ENCODE results near the gene MUC13. TPM values are rescaled to one million over a fixed set of nuclear protein-coding genes. Genes with fewer than 3 reads are reported as not detected.

MUC13 gene
- total and polyA plus RNA-seq, 2 donors from 2014 or later, result 1.9 to 6.4 TPM

GRCh38 chr3:124939661-124940060, 5.1 kb upstream of the MUC13 start:
- Histone ChIP-seq H3K4me1 (ENCODE audit: control insufficient read depth in 2 of 3, insufficient read depth in 2 of 3, low read depth in 1 of 3, low read length in 3 of 3) (no peaks in the 10 kb centered on the region), H3K27ac (ENCODE audit: low read depth in 2 of 2, low read length in 2 of 2) (no peak overlapping the region), H3K9me3 (ENCODE audit: control insufficient read depth in 2 of 3, insufficient read depth in 1 of 3, low read length in 3 of 3) (no peaks in the 10 kb centered on the region), H3K27me3 (ENCODE audit: control insufficient read depth, insufficient read depth, low read length) (no peaks in the 10 kb centered on the region), H3K4me3 (ENCODE audit: low read length in 3 of 3) (no peak overlapping the region), H3K36me3 (ENCODE audit: control insufficient read depth in 2 of 3, insufficient read depth in 3 of 3, low read length in 3 of 3) (no peaks in the 10 kb centered on the region), H3K9ac (ENCODE audit: low read length in 3 of 3) (no peak overlapping the region)
- TF ChIP-seq, protein P1, sequence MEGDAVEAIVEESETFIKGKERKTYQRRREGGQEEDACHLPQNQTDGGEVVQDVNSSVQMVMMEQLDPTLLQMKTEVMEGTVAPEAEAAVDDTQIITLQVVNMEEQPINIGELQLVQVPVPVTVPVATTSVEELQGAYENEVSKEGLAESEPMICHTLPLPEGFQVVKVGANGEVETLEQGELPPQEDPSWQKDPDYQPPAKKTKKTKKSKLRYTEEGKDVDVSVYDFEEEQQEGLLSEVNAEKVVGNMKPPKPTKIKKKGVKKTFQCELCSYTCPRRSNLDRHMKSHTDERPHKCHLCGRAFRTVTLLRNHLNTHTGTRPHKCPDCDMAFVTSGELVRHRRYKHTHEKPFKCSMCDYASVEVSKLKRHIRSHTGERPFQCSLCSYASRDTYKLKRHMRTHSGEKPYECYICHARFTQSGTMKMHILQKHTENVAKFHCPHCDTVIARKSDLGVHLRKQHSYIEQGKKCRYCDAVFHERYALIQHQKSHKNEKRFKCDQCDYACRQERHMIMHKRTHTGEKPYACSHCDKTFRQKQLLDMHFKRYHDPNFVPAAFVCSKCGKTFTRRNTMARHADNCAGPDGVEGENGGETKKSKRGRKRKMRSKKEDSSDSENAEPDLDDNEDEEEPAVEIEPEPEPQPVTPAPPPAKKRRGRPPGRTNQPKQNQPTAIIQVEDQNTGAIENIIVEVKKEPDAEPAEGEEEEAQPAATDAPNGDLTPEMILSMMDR (IDR thresholded peaks at IDR 0.05; ENCODE audit: borderline replicate concordance, extremely low read depth, insufficient read depth), result no peak
- DNase-seq (no peak), FAIRE-seq (no peak)
- intact Hi-C loops (cut with DNase I), result no loop called here

DNA sequence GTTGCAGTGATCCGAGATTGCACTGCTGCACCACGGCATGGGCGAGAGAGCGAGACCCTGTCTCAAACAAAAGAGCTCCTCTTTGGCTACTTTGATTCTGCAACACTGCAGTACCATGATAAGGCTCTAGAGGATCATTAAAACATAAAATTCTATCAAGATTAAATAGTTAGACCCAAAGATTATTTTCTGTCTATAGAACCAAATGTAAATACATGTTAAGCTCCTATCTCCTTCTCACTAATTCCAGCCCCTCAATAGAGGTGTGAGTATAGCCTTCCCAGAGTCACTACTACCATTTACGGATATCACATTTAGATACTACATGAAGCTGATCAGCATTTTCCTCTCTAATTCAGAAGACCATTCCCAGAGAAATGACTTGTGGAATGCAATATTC, 4.3 kb upstream of the MUC13 start:
- no peak overlapping the region for H3K4me3 ChIP-seq (ENCODE audit: low read length in 3 of 3)
- TF ChIP-seq, protein P1 (IDR thresholded peaks at IDR 0.05; ENCODE audit: borderline replicate concordance, extremely low read depth, insufficient read depth), result no peak
- H3K27ac ChIP-seq (ENCODE audit: low read depth in 2 of 2, low read length in 2 of 2), result no peak overlapping the region
- H3K9ac ChIP-seq (ENCODE audit: low read length in 3 of 3), result no peak overlapping the region
- H3K36me3 ChIP-seq (ENCODE audit: control insufficient read depth in 2 of 3, insufficient read depth in 3 of 3, low read length in 3 of 3), result no peaks in the 10 kb centered on the region
- no peak for DNase-seq
- no peak for FAIRE-seq
- H3K9me3 ChIP-seq (ENCODE audit: control insufficient read depth in 2 of 3, insufficient read depth in 1 of 3, low read length in 3 of 3), result no peaks in the 10 kb centered on the region
- intact Hi-C loops (cut with DNase I), result no loop called here
- no peaks in the 10 kb centered on the region for H3K27me3 ChIP-seq (ENCODE audit: control insufficient read depth, insufficient read depth, low read length)
- H3K4me1 ChIP-seq (ENCODE audit: control insufficient read depth in 2 of 3, insufficient read depth in 2 of 3, low read depth in 1 of 3, low read length in 3 of 3), result no peaks in the 10 kb centered on the region

DNA sequence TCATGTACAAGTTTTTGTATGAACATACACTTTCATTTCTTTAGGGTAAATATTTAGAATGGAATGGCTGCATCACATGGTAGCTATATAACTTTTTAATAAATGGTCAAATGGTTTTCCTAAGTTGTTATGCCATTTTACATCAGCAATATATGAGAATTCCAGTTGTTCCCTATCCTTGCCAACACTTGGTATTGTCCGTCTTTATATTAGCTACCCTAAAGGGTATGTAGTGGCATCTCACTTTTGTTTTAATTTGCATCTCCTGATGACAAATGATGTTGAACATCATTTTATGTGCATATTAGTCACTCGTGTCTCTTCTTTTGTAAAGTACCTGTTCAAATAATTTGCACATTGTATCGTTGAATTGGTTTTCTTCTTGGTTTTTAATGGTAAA, 2.5 kb upstream of the MUC13 start:
- TF ChIP-seq, protein P1 (IDR thresholded peaks at IDR 0.05; ENCODE audit: borderline replicate concordance, extremely low read depth, insufficient read depth), result no peak

More for the DNA sequence above, 2.5 kb upstream of the MUC13 start:
- no peak for DNase-seq
- no peaks in the 10 kb centered on the region for H3K27me3 ChIP-seq (ENCODE audit: control insufficient read depth, insufficient read depth, low read length)
- intact Hi-C loops (cut with DNase I), result no loop called here
- no peak overlapping the region for H3K4me3 ChIP-seq (ENCODE audit: low read length in 3 of 3)
- no peak overlapping the region for H3K9ac ChIP-seq (ENCODE audit: low read length in 3 of 3)
- no peak overlapping the region for H3K27ac ChIP-seq (ENCODE audit: low read depth in 2 of 2, low read length in 2 of 2)
- no peak for FAIRE-seq
- no peaks in the 10 kb centered on the region for H3K4me1 ChIP-seq (ENCODE audit: control insufficient read depth in 2 of 3, insufficient read depth in 2 of 3, low read depth in 1 of 3, low read length in 3 of 3)
- H3K36me3 ChIP-seq (ENCODE audit: control insufficient read depth in 2 of 3, insufficient read depth in 3 of 3, low read length in 3 of 3), result no peaks in the 10 kb centered on the region
- no peaks in the 10 kb centered on the region for H3K9me3 ChIP-seq (ENCODE audit: control insufficient read depth in 2 of 3, insufficient read depth in 1 of 3, low read length in 3 of 3)

All from kidney (tissue), 14 donors.